A673 (cell line): ENCODE data around the gene PRSS21. TPM values are rescaled to one million over a fixed set of nuclear protein-coding genes. Genes with fewer than 3 reads are reported as not detected.

Source experiments
- BruUV-seq: library from RNA; stranded (reverse); fragments of 400-500 nt; replicated peaks from 2 replicates; lab custom pipeline; 2021; lab: Mats Ljungman, UMichigan
- CTCF ChIA-PET: fragments of 300-600 bp; sonication (Branson Sonifier 250); formaldehyde crosslinking; loops from one replicate; lab custom pipeline; 2022; ENCODE audit warnings: antibody characterized with exemption; lab: Charles Lee
- POLR2A ChIA-PET: fragments of 300-600 bp; sonication (Branson Sonifier 250); formaldehyde crosslinking; loops from one replicate; lab custom pipeline; 2022; ENCODE audit warnings: antibody characterized with exemption; ENCODE audit not compliant: low non-redundant PET; lab: Charles Lee
- DNase-seq: peaks from one replicate; pipeline ENCODE4 v3.0.0-alpha.2; 2015; ENCODE audit warnings: low spot score
- H3K27ac ChIP-seq: fragments of 200-600 bp; sonication (generic); 2 replicates; pipeline ENCODE4 v1.5.1; 2016; ENCODE audit warnings: mixed run types, low read depth, mild to moderate bottlenecking, mixed read lengths, antibody characterized with exemption, low read length; ENCODE audit not compliant: poor library complexity, severe bottlenecking
- H3K27me3 ChIP-seq: fragments of 200-600 bp; sonication (generic); replicated peaks from 2 replicates; pipeline ENCODE4 v1.6.1; 2017; ENCODE audit warnings: mixed run types, low read depth, mild to moderate bottlenecking, mixed read lengths, antibody characterized with exemption, low read length; ENCODE audit not compliant: insufficient read depth, poor library complexity
- H3K36me3 ChIP-seq: fragments of 200-600 bp; sonication (generic); 2 replicates; pipeline ENCODE4 v1.6.1; 2016; ENCODE audit warnings: mixed run types, mild to moderate bottlenecking, mixed read lengths, antibody characterized with exemption, low read length; ENCODE audit not compliant: insufficient read depth, poor library complexity, severe bottlenecking
- H3K4me1 ChIP-seq: fragments of 200-600 bp; sonication (generic); 2 replicates; pipeline ENCODE4 v1.6.1; 2017; ENCODE audit warnings: mixed run types, mild to moderate bottlenecking, mixed read lengths, antibody characterized with exemption, low read length; ENCODE audit not compliant: insufficient read depth, poor library complexity, severe bottlenecking
- H3K4me3 ChIP-seq: fragments of 200-600 bp; sonication (generic); 2 replicates; pipeline ENCODE4 v1.5.1; 2016; ENCODE audit warnings: low read depth, mixed run types, mild to moderate bottlenecking, mixed read lengths, low read length; ENCODE audit not compliant: poor library complexity, severe bottlenecking
- H3K9me3 ChIP-seq: fragments of 200-600 bp; sonication (generic); 2 replicates; pipeline ENCODE4 v1.6.1; 2016; ENCODE audit warnings: mixed run types, low read depth, mild to moderate bottlenecking, mixed read lengths, antibody characterized with exemption, low read length; ENCODE audit not compliant: poor library complexity, severe bottlenecking
- CTCF ChIP-seq: fragments of 300-800, 200-600 bp; sonication (generic); conservative IDR thresholded peaks from 2 replicates; pipeline ENCODE4 v1.5.1; 2017; ENCODE audit warnings: low read depth, mild to moderate bottlenecking, antibody characterized with exemption, low read length, moderate library complexity, mixed read lengths
- EZH2 ChIP-seq: fragments of 200-600 bp; sonication (generic); IDR thresholded peaks from 2 replicates; pipeline ENCODE4 v1.6.1; 2017; ENCODE audit warnings: borderline replicate concordance, low read depth, mild to moderate bottlenecking, mixed read lengths, antibody characterized with exemption, low read length; ENCODE audit not compliant: poor library complexity, severe bottlenecking
- intact Hi-C: fragments of 100-400 bp; cut with micrococcal nuclease; formaldehyde crosslinking; loops from one replicate; pipeline ENCODE4 v1.10.0; 2022; ENCODE audit not compliant: unreplicated experiment
- total RNA-seq: library from RNA; stranded (reverse); gene quantifications from 2 replicates; pipeline ENCODE4 v1.2.3, GENCODE V29; 2021

The PRSS21 gene
- total RNA-seq, 1 experiment from 2014 or later: not detected

DNA sequence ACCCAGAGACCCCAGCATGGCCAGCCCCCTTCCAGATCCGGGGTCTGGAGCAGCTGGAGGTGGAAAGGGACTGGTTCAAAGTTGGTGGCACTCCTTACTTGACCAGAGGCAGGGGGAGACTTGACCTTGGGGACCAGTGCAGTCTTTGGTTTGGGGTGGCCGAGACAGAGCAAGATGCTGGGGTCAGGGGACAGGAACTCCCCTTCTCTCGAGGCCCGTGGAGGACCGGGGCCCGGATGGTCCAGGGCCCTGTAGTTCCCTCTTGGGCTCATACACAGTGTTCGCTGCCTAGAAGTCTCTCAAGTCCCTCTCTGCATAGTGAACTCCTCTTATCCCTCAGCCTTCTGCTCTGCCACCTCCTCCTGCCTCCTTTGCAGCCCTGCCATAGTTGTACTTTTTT is 29.1 kb upstream of the PRSS21 start:
- H3K27me3 ChIP-seq: peaks cover 69% of the 10 kb centered on the region
- no peaks in the 10 kb centered on the region for H3K36me3 ChIP-seq
- ChIA-PET POLR2A (no interaction called here), CTCF (no interaction called here)
- H3K4me1 ChIP-seq: no peaks in the 10 kb centered on the region
- BruUV-seq: no TSS peak
- no peak for DNase-seq
- intact Hi-C loops: no loop called here
- H3K4me3 ChIP-seq: no peak overlapping the region
- H3K27ac ChIP-seq: no peak overlapping the region
- no peaks in the 10 kb centered on the region for H3K9me3 ChIP-seq
- TF ChIP-seq EZH2 (no peak), CTCF (no peak)

GRCh38 chr16:2790631-2791030 is 26.4 kb upstream of the PRSS21 start:
- Histone ChIP-seq H3K27ac (no peak overlapping the region), H3K9me3 (no peaks in the 10 kb centered on the region), H3K4me1 (no peaks in the 10 kb centered on the region), H3K36me3 (no peaks in the 10 kb centered on the region), H3K27me3 (peaks cover 66% of the 10 kb centered on the region), H3K4me3 (no peak overlapping the region)
- intact Hi-C loops: no loop called here
- no TSS peak for BruUV-seq
- no peak for TF ChIP-seq EZH2
- no peak for TF ChIP-seq CTCF
- CTCF ChIA-PET: interaction anchor here (0.5 to 0.7 kb wide), 2 partner anchors 48 to 71 kb away, joined by 3 to 5 read pairs; no protein-coding TSS in a partner anchor
- POLR2A ChIA-PET: no interaction called here
- DNase-seq: no peak

DNA sequence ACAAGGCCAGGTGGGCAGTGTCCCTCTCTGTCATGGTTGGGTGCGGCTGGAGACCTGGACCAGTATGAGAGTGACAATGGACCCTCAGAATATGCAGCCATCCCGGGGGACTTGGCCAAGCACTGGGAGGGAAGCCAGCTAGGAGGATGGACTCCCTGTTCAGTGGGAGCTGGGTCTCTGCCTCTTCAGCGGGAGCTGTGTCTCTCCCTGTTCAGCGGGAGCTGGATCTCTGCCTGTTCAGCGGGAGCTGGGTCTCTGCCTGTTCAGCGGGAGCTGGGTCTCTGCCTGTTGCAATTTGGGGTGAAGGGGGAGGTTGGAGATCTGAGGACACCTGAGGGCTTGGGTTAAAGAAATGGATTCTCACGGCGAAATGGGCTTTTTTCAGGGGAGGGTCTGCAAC is 25.9 kb upstream of the PRSS21 start:
- TF ChIP-seq CTCF (no peak), EZH2 (no peak)
- intact Hi-C loops: no loop called here
- Histone ChIP-seq H3K4me3 (no peak overlapping the region), H3K27ac (no peak overlapping the region), H3K4me1 (no peaks in the 10 kb centered on the region), H3K9me3 (no peaks in the 10 kb centered on the region), H3K36me3 (no peaks in the 10 kb centered on the region), H3K27me3 (peaks cover 61% of the 10 kb centered on the region)
- no peak for DNase-seq
- ChIA-PET POLR2A (no interaction called here), CTCF (no interaction called here)
- BruUV-seq: no TSS peak
